CD4-positive, alpha-beta T cell treated with Interleukin-2 at 100 ng/mL for 4 hours (primary cell): Measurements from ENCODE around the gene CRYBG2.
A peak's percentile ranks its signal among the peaks of the same experiment; 100 is the strongest.

Experiments
- DNase-seq: peaks from one replicate; pipeline ENCODE4 v3.0.0-alpha.2; 2020; ENCODE audit warnings: low spot score

The CRYBG2 gene

GRCh38 chr1:26368486-26368885, 14.6 kb upstream of the CRYBG2 start:
- no peak for DNase-seq

- no peak for DNase-seq
Measured at GRCh38 chr1:26368006-26368405, 14.1 kb upstream of the CRYBG2 start.

- no peak for DNase-seq
Measured at GRCh38 chr1:26367441-26367840, 13.5 kb upstream of the CRYBG2 start.

GRCh38 chr1:26364956-26365355, 11.0 kb upstream of the CRYBG2 start:
- no peak for DNase-seq

- peak; percentile 87 for DNase-seq
Measured at GRCh38 chr1:26363549-26364448, 9.9 kb upstream of the CRYBG2 start.

- no peak for DNase-seq
Measured at GRCh38 chr1:26362331-26362730, 8.4 kb upstream of the CRYBG2 start.

- DNase-seq: no peak
Measured at GRCh38 chr1:26361605-26362122, 7.7 kb upstream of the CRYBG2 start.

- DNase-seq: no peak
Measured at GRCh38 chr1:26360807-26361604, 7.1 kb upstream of the CRYBG2 start.

- peak; percentile 34 for DNase-seq
Measured at GRCh38 chr1:26359981-26360806, 6.3 kb upstream of the CRYBG2 start.

GRCh38 chr1:26358411-26359384, 4.8 kb upstream of the CRYBG2 start:
- peak; percentile 82 for DNase-seq

- no peak for DNase-seq
Measured at GRCh38 chr1:26357121-26357602, 3.2 kb upstream of the CRYBG2 start.

GRCh38 chr1:26356106-26356505, 2.2 kb upstream of the CRYBG2 start:
- DNase-seq: no peak

GRCh38 chr1:26354972-26355371, 1.0 kb upstream of the CRYBG2 start:
- no peak for DNase-seq

GRCh38 chr1:26353210-26353859, 595 bp downstream of the CRYBG2 start:
- no peak for DNase-seq

- DNase-seq: no peak
Measured at GRCh38 chr1:26352338-26352679, 1.6 kb downstream of the CRYBG2 start.

- no peak for DNase-seq
Measured at GRCh38 chr1:26351590-26352337, 2.2 kb downstream of the CRYBG2 start.

GRCh38 chr1:26350701-26351589, 3.0 kb downstream of the CRYBG2 start:
- DNase-seq: no peak

GRCh38 chr1:26350343-26350700, 3.6 kb downstream of the CRYBG2 start:
- no peak for DNase-seq

- no peak for DNase-seq
Measured at GRCh38 chr1:26349877-26350244, 4.1 kb downstream of the CRYBG2 start.
